ENCODE results near the gene MMEL1.

The MMEL1 gene

DNA sequence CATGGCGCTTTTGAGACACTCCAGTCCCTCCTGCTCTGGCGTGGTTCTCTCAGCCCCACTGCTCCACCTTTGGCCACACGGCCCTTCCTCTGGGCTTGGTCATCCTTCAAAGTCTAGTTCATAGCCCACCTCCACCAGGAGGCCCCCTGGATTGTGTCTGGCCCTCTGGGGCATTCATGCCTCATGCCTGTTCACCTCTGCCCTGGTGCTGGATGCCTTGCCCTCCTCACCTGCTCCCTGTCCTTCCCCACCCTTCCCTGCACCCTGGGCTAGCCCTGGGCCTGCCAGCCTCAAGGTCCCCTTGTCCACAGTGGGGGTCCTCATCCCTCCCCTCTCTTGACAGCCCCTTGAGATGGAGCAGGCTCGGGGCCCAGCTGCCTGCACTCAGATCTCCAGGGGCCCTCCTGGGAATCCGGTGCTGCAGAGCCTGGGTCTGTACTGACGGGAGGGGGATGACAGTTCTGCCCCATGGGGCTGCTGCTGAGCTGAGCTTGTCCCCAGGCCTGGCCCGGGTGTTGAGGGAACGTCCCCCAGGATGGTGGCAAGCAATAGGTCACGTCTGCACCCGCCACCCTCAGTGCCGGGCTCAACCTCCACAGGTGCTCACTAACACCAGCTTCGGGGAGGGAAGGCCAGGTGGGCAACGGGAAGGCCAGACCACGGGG lies 27.8 kb downstream of the MMEL1 start:
- DNase-seq (ENCODE audit: low read depth): no peak

DNA sequence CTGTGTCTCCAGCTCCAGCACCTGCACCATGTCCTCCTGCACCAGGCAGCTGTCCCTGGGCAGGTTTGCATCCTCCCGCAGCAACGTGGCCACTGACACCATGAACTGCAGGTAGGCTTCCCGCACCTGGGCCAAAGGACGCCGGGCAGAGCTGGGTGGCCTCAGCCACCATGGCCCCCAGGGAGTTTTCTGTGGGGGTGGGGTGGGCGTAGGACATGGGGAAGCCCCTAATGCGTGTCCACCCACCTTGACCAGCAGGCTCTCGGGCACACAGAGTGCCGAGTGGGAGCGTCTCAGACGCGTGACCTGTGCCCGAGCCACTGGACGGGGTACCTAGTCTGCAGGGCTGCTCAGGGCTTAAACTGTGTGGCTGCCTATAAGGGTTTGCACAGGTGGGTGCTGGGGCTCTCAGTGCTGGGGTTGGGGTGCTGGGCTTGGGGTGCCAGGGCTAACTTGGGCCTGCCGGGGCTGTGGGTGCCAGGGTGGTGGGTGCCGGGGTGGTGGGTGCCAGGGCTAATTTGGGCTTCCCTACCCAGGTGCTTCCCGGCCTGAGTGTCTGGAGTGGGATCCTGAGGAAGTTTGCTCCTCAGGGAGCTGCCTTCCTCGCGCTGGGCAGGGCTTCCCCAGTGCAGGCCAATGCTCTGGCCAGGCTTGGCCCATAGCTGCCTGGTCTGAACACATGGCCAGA lies 28.5 kb downstream of the MMEL1 start:
- no peak for DNase-seq (ENCODE audit: low read depth)

DNA sequence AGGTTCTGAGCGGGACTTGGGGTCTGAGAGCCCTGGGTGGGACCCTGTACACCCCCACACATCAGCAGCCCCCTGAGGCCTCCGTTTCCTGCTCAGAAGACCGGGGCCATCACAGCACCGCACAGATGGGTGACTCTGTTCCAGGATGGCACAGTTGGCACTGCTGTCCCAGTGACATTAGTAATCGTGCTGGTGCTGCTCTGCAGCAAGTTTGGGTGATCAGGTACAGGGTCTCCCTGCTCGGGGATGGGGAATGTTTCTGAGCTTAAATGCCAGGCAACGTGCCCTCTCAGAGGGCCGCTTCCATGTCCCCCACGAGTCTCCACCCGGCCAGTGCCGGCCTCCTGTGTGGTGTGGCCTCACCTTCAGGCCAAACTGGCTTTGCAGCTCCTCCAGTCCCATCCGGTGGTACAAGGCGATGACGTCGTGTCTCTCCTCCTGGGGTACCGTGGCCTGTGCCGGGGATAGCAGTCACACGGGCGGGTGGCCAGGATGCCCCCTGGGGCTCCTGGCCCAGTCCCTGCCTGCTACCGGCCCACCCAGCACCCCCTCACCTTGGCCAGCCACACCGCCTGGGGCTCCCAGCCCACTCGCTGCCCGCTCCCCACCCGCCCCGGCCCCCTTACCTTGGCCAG lies 29.2 kb downstream of the MMEL1 start:
- DNase-seq (ENCODE audit: low read depth): no peak

DNA sequence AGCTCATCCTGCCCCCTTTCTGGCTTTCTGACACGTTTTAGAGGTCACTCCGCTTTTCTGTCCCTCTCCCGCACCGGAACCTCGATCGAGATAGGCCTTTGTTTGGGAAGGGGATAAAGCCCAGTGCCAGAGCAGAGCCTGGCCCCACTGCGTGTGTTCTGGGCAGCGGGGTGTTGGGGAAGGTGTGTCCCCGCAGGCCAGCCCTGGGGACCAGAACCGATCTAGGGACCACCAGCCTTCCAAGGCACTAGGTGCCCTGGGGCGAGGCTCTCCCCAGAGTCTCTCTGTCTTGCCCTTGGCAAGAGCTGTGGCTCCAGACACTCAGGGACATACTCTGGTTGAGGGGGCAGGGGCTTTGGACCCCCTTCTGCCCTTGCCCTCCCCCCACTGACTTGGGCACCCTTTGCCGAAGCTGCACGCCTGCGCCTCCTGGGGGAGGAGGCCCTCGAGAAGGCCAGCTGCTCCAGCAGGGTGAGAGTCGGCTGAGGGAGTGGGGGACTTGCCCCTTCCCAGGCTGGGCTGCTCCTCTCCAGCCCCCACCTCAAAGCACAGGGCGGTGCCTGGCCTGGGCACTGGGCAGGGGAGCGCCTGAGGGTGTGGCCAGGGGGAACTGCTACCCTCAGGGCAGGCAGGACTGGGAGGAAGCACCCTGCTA lies 29.8 kb downstream of the MMEL1 start:
- DNase-seq (ENCODE audit: low read depth): no peak

DNA sequence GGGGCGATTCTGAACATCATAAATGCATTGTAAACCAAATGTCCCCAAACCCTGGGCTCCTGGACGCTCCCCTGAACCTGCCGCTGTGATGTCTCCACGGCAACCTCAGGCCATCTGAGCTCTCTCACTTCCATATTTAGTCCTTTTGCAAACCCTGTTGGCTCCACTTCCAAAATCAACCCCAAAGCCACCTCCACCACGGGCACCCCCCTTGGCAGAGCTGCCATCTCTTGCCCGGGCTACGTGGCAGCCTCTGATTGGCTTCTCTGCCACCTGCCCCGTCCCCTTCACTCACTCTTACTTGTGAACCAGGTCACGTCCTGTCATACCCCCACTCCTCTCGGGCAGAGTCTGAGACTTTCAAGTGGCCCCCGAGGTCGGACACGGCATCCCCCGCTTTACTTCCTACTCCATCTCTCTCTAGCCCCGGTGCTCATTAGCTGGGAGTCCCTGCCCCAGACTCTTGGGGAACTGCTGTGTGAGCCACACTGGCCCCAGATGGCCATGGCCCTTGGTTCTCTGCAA lies 30.4 kb downstream of the MMEL1 start:
- no peak for DNase-seq (ENCODE audit: low read depth)

DNA sequence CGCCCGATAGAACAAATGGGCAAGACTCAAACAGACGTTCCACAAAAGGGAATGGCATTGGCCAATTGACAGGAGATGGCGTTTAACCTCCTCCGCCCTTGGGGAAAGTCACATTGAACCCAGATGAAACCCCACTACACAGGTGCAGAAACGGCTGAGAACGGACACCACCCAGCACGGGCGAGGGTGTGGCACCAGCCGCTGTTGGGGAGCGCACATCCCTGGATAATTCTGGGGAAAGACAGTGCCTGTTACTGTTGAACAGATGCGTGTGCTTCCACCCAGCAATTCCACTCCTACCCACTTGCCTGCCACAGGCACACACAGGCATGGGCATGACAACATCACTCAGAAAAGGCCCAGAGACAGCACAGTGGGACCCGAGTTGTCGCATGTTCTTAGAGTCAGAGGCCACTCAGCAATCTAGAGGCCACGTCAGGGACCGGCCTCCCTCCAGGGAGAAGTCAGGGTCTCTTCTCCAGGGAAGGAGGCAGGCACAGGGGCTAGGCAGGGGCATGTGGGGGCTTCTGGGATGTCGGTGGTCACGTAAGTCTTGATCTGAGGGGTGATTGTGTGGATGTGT lies 31.0 kb downstream of the MMEL1 start:
- no peak for DNase-seq (ENCODE audit: low read depth)

DNA sequence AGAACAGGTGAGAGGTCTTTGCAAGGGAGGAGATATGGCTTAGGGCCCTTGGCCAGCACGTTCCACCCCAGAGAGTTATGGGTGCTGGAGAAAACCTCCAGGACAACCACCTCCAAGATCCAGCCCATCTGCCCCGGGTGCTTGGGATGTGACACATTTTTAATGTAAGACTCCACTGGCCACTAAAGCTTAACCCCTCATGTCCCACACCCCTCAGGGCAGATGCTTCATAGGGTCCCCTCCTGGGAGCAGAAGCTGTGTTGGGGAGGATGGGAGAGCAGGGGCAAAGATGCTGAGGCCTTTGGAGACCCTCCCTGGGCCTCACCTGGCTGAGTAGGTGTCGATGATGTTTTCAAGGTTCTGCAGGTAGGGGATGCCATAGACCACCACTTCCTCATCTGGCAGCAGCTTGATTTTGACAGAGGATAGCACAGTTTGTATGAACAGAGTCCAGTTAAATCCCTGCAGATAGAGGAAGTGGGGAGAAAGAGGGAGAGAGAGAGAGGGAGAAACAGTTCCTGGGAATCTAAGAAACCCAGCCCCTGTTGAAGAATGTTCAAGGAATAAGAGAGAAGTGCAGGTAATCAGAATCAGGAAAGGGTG lies 34.4 kb downstream of the MMEL1 start:
- DNase-seq (ENCODE audit: low read depth): no peak

DNA sequence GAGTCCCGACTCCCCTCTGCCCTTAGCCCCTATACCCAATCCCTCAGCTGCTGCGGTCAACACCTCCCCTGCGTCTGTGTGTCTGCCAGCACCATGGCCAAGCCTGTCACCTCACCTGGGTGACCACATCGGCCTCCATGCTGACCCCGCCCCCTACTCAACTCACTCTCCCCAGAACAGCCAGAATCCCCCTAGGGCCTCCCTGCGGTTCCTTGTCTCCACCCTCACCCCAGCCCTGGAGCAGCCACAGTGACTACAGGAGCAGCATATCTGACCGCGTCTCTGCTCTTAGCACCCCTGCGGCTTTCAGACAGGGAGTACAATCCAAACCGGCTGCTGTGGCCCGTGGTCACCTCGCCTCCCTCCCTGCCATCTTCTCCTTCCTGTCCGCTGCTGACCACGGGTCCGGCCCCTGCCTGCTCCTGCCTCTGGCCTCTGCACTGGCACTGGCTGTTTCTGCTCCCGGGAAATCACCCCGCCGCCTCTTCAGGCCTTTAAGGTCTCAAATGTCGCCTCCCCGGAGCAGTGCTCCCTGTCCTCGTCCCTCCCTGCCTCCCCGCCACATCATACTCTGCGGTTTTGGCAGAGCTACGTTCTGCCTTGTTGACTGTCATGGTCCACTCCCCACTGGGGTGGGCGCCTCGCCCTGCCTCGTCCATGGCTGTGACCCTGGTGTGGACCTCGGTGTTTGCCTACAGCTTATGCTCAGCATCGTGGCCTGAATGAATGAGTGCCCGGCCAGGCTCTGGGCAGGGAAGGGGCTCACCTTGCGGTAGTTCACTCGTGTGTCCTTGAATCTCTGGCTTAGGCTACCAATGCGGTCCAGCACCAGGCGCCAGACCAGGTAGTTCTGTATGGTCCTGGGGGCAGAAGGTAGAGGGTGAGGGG lies 35.1 kb downstream of the MMEL1 start:
- DNase-seq (ENCODE audit: low read depth): no peak

DNA sequence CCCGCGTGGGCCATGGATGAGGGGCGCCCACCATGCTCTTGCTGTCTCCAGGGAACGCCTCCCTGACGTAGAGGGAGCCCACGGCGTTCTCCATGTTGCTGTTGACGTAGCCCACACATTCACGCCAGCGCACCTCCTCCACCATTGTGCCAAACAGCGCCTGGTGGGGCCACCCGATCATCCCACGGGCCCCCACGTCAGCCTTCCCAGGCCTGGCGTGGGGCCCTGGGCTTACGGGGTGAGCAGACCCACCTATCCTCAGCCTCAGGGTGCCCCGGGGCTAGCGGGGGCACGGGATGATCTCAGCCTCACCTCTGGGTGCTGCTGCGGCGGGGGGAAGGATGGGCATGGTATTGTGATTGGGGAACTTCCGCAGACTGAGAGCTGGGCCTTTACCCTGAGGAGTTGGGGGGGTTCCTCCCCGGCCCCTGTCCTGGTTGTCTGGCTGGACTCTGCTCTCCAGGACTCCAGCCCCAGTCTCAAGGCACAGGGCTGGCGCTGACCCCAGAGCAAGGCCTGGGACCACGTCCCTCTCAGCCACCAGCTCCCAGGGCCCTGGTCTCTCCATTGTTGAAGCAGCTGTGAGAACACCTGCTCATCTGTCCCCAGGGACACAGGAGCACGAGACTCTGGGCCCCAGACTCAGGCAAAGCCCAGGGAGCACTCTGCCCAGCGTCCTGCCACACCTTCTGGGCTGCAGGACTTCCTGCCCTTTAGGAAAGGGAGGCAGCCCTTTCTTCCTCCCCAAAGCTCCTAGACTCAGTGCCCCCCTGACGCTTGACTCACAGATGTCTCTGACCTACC lies 36.1 kb downstream of the MMEL1 start:
- DNase-seq (ENCODE audit: low read depth): no peak

DNA sequence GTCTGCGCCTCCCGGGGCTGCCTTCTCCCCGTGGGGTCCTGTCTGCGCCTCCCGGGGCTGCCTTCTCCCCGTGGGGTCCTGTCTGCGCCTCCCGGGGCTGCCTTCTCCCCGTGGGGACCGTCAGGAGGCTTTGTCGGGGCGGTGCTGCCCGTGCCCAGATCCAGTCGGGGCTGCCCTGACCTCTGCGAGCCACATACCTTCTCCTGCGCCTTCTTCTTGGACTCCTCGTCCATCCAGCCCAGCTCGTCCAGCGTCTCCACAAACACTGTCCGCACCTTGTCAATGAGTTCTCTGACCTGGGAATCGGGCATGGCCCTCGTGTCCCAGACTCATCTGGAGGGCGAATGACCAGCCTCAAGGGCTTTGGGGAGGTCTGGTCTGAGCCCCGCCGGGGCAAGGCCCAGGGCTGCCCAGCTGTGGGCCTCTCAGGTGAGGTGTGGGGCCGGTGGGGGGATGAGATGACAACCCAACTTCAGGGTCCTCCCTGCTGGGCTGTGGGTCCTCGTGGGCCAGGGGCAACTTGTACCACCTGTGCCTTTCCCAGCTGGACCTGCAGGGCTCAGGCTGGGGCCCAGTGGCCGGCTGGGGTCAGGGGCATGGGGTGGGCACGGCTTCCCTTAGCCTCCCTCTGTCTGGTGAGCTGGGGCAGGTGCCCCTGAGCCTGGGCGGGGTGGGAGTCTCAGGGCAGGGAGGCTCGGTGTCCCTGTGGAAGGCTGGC lies 36.8 kb downstream of the MMEL1 start:
- DNase-seq (ENCODE audit: low read depth): no peak

DNA sequence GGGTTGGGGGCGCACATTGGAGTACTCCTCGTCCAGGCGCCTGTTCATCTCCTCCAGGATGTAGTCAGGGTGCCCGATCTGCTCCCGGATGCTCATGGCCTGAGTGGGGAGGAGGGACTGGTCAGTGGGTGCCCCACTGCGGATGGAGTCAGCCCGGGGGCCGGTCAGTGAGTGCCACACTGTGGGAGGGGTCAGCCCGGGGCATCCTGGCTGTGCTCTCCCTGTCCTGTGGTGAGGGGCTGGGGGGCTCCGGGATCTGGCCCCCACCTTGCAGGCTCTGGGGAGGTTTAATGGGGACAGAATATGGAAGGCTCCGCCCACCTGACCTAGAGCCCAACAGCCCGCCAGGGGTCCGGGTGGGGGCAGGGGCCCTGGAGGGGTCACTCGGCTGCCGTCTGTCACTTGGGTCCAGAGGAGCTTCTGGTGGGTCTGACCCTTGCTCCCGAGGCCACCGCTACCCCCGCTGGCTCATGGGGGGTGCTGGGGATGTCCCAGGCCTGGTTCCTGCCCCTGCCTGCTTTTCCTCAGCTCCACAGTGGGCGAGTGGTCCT lies 37.5 kb downstream of the MMEL1 start:
- no peak for DNase-seq (ENCODE audit: low read depth)

DNA sequence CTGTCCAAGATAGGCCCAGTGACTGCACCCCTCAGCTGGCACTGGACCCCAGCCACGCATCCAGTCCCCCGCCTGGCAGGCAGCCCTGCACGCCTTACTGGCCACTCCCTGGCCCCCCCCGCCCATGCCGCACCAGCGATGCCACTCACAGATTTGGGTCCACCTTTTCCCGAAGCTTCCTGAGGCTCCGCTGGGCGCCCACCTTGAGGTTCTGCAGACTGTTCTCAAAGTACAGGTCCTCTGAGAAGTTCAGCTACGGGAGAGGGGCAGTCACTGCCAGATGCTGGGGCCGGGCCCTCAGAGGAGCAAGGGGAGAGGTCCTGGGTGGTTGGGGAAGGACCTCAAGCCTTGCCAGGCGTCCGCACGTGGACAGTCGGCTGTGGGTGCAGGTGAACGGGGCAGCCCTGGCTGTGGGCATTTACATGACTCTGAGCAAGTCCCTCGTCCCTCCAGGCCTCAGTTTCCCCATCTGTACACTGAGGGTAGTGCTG lies 38.1 kb downstream of the MMEL1 start:
- DNase-seq (ENCODE audit: low read depth): no peak

DNA sequence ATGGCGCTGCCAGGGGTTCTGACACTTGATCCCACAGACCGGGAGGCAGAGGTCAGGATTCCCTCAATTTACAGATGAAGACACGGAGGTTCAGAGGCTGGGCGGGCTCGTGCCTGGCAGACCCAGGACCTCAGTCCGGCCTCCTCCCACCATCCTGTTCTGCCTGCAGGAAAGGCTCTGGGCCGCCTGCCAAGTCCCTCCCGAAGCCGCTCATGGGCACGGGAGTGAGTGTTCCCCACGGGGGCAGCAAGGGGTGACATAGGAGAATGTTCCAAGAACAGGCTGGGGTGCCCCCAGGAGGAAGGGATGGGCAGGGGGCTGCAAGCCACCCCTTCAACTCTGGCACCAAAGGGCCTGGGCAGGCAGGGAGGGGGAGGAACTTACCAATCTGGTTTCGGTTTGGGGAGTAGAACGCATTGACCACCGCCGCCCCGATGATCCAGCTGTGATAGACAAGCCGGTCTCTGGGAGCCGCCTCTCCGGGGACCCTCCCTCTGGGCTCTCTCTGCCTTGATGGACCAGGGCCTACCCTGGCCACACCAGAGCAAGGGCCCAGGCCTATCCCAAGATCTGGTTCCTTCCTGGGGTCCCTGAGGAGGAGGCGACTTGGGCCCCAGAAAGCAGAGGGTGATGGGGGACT lies 38.7 kb downstream of the MMEL1 start:
- DNase-seq (ENCODE audit: low read depth): no peak

DNA sequence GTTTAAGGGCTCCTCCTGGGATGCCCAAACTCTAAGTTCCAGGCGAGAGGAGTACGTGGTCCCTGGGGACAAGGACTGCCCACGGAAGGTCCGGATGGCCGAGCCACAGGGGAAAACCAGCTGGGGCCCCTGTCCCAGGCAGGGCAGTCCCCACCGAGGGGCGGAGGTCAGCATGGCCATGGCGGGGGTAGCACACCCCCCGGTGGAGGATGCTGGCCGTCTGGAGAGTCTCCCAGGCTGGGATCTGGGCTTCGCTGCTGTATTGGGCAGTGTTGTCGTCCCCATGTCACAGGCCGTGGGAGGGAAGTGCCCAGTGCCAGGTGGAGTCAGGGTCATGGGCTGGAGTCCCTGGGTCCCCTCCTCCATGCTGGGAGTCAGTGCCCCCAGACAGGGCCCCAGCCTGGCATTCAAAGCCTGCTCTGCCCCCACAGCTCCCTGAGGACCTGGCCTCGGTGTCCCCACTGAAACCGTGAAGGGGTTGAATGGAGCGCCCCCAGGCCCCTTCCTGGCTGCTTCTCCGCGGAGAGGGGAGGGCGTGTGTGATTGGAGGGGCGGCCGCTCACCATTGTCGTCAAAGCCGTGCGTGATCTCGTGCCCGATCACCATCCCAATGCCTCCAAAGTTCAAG lies 39.5 kb downstream of the MMEL1 start:
- DNase-seq (ENCODE audit: low read depth): no peak

DNA sequence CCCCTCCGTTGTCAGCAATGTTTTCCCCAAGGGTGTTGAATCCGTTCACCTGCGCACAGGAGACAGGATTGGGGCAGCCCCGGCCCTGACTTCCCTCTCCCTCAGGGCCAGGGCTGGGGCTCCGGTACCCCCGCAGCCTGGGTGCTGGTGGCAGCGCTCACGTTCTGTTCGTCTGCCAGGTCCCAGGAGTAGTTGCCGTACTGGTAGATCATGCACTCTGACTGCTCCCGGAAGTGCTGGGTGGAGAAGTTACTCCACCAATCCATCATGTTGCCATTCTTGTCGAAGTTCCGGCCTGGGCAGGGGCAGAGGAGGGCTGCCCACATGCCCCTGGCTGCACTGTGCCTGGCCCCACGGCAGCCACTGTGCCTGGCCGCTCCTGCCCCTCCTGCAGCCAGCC lies 40.1 kb downstream of the MMEL1 start:
- DNase-seq (ENCODE audit: low read depth): no peak

DNA sequence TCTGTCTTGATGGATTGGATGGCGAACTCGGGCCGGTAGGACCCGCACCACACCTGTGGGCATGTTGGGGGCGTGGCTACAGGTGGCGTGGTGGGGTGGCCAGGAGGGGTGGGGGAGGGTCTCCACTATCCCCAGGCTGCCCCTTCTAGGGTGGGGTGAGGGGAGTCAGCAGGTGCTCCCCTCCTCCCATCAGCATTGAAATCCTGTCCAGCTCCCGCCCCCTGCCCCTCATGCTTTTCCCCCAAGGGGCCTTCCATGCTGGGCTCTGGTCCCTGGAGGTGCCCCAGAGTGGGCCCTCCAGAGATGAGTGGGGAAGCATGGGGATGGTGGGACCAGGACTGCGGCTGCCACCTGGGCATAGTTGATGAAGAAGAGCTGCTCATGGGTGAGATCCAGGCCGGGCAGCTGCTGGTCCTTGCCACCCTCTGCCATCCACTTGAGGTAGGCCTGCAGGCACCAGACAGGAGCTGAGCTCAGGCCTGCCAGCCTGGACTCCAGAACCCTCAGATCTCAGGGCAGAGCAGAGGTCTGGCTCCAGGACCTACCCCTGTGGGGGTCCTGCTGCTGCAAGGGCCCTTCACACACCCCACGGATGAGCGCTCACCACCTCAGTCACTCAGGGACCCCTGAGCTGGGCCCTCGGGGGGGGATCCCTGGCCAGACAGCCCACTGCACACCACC lies 41.1 kb downstream of the MMEL1 start:
- DNase-seq (ENCODE audit: low read depth): no peak

DNA sequence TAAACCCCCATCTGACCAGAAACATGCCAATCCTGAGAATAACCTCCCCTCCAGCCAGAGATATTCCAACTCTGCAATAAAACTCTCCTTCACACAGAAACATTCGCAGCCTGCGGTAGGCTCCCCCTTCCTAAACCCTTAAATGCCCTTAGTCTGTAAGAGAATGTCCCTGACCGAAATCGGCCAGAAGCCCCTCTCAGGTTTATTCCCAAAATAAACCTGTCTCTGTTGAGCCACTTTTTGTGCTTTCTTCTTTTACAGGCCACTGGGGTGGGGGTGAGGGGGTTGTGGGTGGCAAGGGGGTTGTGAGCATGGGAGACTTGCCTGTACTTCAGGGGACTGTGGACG lies 41.6 kb downstream of the MMEL1 start:
- no peak for DNase-seq (ENCODE audit: low read depth)

Data from T-helper 22 cell (primary cell).